GM19395 (cell line): ENCODE data around the gene CDH23.

ENCODE experiments used
- ATAC-seq: cut with Tn5 transposase; IDR thresholded peaks from one replicate; pipeline ENCODE4 v1.9.1; 2021; ENCODE audit warnings: mild to moderate bottlenecking, moderate library complexity; ENCODE audit not compliant: unreplicated experiment

The CDH23 gene

DNA sequence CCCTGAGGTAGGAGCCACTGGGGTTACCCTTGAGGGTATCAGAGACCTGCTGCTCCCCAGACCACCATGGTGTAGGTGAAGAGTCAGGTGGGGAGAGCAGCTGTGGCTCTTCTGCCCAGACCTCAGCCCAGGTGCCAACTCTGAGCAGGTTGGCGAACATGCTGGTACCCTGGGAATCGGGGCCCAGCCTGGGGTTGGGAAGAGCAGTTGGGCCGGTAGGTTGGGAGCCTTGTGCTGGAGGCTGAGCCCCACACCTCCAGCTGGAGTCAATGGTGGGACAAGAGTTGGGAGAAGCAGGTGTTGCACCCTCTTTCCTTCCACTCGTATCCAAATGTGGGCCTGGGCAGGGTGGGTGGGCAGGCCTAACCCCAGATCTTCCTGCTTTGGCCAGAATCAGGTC, 114.5 kb downstream of the CDH23 start:
- no peak for ATAC-seq

DNA sequence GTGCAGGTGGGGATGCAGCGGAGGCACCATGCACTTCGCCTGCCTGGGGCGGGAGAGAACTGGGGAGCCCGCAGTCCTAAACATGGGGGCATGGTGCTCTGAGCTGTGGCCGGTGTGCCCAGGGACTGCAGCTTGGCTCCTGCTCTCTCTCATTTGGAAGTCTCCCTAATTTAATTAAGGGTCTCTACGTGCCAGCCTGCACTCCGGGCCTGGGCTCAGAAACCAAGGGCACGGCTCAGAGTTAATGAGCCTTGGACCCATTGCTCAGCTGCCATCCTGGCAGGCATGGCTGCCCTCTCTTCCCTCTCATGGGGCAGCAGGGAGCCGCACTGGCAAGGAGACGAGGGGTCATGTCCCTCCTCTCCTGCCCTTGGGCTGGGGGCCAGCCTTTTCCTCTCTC, 115.6 kb downstream of the CDH23 start:
- no peak for ATAC-seq

DNA sequence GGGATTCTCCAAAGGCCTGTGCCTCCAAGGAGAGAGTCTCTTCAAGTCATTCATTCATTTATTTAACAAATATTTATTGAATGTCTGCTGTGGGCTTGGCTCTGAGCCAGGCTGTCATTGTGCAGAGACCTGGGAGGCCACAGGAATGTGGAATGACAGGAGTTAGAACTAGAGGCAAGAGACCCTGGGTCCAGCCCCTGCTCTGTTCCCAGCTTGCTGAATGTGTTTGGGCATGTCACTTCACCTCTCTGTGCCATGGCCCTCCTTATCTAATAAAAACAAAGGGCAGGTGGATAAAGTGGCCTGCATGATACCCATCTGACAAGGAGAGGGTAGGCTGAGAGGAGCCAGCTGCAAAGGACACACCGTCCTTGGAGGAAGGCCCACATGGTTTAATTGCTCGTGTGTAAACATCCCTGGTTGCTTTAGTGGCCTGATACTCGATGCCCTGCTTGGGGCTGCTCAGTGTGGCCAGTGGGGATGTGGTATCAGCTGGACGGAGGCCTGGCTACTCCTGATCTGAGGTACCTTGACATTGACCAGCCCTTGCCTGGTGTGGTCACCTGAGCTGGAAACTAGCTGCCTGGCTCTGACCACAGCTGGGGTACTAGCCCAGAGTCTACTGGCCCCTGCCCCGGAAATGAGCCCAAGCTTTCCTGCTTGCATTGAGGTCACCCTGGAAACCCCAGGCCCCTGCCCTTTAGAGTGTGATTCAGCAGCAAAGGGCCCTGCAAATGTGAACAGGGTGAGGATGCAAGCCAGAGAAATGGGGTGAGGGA, 116.2 kb downstream of the CDH23 start:
- ATAC-seq: no peak

DNA sequence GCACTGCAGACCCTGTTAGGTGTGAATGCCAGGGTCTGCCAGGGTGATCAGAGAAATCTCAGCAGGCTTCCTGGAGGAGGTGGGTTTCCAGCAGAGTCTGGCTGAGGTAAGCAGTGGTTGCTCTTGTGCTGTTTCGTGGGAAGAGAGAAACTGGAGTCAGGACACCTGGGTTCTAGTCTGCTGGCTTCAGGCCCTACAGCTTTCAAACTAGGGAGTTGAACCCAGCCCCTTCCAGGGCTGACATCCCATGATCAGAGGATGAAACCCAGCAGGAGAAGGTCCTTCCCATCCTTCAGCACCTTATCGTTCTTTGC, 116.8 kb downstream of the CDH23 start:
- ATAC-seq: no peak

DNA sequence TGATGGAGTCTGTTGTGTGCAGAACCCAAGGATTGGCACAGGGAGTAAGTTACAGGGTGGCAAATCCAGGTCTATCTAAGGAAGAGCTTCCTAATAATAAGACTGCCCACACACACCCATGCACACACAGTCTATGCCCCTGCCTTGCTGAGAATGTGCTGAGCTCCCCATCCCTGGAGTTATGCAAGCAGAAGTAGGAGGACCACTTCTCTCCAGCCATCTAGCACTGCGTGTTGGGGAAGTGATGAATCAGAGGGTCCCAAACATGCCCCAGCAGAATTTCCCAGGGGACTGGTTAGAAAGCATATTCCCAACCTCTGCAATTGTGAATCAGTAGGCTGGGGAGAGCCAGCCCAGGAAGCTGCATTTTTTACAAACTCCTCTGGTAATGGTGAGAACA, 117.2 kb downstream of the CDH23 start:
- no peak for ATAC-seq

DNA sequence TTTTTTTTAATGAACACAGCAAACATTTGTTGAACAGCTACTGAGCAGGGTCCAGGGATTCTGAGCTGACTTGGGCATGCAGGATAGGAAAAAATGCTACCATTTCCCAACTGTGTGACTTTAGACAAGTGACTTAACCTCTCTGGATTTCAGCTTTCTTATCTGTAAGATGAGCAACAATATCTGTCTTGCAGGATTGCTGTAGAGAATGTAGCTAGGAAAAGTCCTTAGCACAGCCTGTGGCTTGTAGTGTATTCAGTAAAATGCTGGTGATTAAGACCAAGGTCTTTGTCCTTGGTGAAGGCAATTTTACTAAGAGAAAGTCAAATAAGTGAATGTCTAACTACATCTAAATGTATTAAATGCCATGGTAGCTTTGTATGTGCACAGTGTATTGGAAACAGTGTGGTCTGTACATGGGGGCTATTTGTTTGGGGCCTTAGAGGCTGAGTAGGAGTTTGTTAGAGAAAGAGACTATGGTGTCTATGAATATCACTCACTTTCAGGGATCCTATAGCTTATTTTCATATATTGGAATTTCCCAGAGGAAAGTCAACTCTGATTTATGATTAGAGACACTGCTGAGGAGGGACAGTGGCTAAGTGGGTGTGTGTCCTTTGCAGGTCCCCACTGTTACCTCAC, 118.9 kb downstream of the CDH23 start:
- ATAC-seq: no peak

DNA sequence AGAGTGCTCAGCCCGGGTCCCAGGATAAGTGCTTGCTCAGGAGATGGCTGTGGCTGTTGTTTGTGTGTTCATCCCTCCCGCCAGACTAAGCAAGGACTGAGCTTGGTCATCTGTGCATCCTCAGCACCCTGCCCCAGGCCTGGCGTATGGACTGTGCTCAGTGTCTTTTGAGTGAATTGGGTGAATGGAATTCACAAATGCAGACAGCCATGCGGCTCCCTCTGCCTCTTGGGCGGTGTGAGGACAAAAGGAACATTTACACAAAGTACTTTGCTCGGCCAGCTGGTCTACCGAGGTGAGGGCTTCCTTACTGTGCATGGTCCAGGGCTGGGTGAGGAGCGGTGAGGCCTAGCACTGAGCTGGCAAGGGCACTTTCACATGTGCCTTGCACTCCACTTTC, 120.2 kb downstream of the CDH23 start:
- no peak for ATAC-seq

DNA sequence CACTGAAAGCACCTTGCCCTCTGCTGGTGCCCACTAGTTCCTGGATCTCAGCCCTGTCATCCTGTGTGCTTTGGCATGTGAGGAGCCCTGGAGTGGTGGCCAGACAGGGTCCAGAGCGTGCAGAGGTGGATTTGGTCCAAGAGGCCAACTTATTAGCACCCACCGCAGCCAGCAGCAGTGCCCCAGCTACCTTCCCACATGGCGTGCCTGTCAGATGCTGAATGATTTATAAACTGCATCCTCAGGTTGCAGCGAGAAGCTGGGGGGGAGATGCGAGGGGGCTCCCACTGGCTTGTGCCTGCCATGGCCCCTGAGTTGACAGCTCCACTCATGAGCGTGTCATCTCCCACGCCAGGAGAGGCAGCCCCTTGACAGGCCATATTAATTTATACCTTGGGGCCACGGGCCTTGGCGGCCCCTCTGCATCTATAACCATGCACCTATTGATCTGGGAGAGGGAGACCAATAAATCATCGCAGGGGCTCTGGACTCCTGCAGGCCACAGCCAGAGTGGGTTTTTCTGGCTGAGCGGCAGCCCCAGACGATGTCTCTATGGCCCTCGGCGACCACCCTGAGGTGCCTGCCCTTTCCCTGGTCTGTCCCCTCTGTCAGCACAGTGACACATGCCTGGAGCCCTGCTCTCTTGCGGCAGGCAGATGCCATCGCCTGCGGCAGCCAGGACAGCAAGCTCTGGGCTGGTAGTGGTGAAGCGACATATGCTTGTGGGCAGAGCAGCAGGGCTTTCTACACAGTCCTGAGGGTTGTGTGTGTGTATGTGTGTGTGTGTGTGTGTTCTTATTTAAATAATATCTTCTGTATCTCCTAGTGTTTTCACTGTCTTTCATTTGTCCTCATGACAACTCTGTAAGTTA, 120.8 kb downstream of the CDH23 start:
- no peak for ATAC-seq

DNA sequence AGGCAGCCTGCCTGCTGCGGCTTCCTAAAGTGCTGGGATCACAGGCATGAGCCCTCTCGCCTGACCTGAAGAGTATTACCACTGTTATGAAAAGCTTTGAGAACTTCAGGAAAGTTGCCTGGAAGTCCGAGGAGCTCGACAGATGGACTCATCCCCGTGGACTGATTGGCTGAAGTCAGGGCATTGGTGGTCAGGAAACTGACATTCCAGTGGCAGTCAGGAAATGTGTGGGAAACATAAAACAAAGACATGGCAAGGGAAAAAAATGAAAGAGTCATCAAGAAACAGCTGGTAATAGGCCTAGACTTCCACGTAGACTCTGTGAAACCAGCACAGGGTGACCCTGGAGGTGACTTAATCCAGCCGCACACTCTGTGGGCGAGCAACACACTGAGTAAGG, 123.3 kb downstream of the CDH23 start:
- ATAC-seq: no peak

DNA sequence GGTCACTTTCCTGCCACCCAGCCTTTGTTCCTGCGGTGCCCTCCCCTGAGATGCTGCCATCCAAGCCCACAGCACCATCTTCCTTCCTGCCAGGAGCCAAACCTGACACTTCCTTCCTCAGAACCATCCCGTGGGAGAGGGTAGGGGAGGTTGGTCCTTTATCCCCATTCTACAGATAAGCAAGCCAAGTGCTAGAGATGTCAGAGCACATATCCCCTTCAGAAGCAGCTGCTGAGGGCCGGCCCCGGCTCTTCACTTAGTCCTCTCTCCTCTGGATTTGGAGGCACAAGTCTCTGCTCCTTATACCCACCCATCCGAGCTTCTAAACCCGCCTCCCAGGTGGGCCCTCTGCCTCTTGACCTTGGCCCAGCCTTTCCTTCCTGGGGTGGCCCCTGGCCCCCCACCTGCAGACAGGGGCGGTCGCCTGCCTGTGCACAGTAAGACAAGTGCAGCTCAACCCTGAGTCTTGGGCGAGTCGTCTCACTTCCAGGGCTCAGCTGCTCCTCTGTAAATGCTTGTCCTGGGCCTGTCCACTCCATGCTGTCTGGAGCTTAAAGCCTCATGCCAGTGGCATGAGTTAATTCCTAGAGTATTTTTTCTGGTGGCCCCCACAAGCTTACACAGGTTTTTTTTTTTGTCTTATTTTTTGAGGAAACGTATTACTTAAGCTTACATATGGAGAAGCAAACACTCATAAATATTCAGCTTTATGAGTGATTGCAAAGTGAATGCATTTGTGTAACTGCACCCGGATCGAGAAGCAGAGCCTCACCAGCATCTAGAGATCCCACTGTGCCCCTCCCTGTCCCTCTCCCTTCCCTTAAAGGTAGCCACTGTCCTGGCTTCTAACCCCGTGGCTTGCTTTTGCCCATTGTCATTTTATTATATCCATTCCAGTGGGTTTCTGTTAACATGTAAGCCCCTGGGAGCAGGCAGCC, 125.1 kb downstream of the CDH23 start:
- no peak for ATAC-seq

DNA sequence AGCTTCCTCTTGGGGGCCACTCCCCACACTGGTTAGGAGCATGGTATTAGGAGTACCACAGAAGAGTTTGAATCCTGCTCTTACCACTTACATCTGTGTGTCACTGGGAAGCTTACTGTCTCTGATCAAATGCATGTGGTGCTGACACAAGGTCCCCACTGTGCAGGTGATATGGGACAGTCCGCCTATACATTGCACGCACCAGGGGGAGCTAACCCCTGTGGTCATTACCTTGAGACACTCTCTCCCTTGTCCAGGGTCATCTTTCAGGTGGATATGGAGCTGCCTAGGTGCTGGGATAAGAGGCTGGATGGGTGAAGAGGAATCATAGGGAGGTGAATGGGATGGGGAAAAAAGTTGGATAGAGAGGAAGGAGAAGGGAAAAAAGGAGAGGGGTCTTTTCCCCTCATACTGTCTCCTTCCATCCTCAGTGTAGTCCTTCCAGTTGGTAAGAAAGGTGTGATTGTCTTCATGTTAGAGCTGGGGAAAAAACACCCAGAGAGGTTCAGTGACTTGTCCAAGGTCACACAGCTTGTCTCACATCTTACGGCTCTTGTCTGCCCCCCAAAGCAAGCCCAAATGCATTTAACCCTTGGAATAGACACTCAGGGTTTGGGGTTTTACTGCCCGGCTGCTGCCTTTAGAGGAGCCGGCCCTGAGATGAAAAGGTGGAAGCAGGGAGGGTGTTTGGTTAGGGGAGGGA, 125.9 kb downstream of the CDH23 start:
- no peak for ATAC-seq

DNA sequence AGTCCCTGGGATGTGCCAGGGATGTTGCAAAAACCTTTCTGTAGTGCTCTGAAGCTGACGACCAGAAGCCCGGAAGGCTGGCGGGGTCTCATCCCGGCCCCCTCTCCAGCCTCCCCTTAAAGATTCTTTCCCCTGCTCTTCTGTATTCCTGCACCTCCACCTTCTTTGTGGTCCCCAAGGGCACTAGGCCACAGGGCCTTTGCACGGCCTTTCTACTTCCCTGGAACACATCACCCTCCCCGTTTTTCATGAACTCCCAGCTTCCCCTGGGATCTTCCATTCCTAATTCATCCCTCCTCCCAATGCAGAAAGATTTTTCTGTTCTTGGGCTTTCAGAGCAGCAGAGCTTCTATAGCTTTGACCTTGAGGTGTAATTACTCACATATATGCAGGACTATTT, 127.0 kb downstream of the CDH23 start:
- no peak for ATAC-seq

DNA sequence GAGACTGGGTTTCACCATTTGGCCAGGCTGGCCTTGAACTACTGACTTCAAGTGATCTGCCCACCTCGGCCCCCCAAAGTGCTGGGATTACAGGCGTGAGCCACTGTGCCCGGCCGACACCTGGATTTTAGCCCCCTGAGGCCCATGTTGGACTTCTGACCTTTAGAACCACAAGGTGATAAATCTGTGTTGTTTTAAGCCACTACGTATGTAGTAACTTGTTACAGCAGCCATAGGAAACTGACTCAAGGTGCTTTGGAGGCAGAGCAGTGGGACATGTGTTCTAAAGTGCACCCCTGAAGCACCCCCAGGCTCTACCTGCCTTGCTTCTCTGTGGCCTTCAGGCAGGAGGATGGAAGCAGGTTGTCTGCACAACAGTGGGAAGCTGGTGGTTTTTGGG, 128.4 kb downstream of the CDH23 start:
- no peak for ATAC-seq

DNA sequence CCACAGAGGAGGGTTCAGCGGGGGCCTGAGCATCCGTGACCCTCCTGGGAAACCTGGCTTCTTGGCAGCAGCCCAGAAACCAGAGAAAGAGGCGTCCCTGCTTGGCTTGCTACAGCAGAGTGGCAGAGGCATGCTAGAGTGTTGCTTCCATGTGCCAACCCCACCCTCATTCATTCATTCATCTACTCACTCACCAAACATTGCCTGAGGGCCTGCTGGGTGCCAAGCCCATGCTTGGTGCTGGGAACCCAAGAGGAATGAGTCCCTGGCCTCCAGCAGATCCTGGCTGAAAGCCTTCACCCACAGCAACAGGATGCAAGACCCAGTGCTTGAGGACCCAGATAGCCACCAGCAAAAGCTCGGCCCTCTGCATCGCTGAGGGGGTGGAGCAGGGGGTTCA, 129.0 kb downstream of the CDH23 start:
- ATAC-seq: no peak

DNA sequence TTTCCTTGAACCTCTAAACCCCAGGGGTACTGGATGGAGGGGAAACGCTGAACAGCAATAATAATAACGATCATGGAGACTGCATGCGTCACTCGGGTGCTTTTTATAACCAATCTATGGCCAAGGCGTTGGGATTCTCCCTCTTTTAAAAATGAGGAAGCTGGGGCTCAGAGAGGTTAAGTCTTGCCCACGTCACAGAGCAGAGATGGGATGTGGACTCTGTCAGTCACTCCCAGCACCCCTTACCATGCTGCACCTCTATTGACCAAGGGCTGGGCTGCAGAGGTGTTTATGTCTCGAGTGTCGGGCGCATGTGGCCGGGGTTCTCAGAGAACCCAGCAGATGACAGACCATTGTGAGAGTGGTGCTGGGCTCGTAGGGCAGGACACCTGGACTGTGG, 129.9 kb downstream of the CDH23 start:
- no peak for ATAC-seq

DNA sequence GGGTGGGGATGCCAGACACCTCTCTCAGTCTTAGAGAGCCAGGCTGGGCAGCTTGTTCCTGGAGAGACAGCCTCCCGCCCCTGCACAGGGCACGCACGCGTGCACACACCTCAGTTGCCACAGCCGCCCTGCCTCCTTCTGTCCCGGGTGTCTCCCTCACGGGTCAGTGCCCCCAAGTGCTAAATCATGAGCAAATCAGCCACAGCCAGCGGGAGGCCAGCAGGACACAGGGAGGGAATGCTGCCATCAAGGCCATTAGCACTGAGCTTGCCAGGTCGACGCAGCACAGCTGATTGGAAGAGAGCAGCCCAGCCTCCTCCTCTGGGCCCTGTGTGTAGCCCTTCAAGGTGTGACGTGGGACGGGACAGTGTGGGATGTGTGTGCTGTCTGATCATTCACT, 130.4 kb downstream of the CDH23 start:
- no peak for ATAC-seq

DNA sequence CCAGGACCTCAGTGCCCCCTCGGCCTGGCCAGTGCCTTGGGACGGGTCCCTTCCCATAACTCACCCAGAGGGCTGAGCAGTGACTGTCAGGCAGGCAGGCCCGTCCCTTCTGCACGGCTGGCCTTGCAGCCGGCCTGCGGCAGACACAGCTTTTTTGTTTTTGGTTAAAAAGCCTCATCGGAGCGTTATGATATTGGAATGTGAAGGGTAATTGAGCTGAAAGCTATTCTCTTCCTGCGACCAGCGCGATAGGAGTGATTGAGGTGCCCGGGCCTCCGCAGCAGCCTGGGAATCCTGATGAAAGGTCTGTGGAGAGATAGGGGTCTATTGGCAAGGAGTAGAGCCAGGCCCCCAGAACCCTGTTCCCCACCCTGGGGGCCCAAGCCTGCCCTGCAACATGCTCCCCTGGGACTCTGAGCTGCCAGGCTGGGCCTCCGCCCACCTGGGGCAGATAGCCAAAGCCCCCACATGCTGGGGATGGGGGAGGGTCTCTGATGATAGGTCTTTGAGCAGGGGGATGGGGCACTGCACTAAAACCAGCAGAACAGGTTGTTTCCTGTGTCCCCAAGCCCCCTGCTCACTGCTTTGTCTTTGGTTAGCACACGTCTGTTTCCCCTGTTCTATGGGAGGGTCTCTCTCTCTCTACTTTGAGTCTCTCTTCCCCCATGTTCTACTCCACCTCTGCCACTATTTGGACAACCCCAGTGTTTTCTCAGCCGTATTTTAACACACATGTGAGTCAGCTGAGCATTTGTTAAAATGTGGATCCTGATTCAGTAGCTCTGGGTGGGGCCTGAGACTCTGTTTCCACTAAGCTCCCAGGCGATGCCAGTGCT, 131.9 kb downstream of the CDH23 start:
- ATAC-seq: no peak

DNA sequence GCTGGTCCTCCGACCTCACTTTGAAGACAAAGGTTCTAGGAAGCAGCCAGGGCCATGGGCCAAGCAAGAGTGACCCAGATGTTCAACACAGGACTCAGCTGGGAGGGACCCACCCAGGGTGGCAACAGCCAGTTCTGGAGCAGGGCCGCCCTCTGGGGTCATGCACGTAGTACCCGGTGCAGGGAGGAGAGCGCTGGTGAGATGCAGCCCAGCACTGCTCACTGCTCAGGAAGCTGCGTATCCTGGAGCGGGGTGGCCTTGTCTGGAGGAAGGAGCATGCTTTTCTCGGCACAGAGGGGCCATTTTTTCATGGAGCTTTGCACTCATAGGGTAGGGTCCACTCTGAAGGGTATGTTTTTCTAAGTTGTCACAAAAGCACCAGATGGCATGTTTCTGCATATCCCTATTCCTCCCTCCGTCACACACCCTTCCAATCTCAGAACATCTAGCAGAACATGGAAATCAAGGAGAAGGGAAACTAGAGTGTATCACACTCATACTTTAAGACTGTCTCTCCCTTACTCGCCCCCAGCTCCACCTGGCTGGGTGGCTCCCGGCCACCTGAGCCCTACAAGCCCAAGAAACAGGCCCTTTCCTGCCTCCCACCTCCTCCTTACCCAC, 132.6 kb downstream of the CDH23 start:
- no peak for ATAC-seq

DNA sequence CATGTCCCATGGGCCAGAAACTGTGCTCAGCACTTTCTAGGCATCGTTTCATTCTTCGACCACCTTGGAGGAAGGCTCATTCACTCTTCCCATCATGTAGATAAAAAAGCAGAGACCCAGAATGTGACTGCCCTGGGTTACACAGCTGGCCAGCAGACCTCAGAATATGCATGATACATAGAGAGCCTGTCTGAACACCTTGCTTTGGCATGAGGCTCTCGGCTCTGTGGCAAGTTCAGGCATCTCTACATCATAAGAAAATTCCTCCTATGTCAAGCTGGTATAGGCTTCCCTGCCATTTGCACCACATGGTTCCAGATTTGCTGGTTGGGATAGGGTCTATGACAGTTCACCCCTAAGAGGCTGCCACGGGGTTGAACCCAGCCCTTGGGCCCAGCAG, 134.1 kb downstream of the CDH23 start:
- no peak for ATAC-seq
